RPMI7951 (cell line): Measurements from ENCODE around the gene CIDEC. TPM values are rescaled to one million over a fixed set of nuclear protein-coding genes. Genes with fewer than 3 reads are reported as not detected.
"Not testable (repeated sequence)": the region's sequence is repeated elsewhere in the genome, so short reads cannot be mapped to it uniquely, and the experiment has no call there.

ENCODE experiments used
- DNase-seq: peaks from one replicate; pipeline ENCODE4 v3.0.0-alpha.2; 2012; ENCODE audit warnings: low read depth
- total RNA-seq: library from RNA; depleted of rRNA; stranded (reverse); fragments of >200 nt; shearing (Covaris generic); gene quantifications from 2 replicates; pipeline ENCODE4 v1.2.3, GENCODE V29; 2014

CIDEC gene
- total RNA-seq, 1 experiment from 2014 or later = not detected

GRCh38 chr3:9901967-9902366 is 21.9 kb upstream of the CIDEC start:
- no peak for DNase-seq

- not testable (repeated sequence) for DNase-seq
These were observed 20.9 kb upstream of the CIDEC start for GRCh38 chr3:9900965-9901415.

GRCh38 chr3:9899289-9899791 is 19.3 kb upstream of the CIDEC start:
- no peak for DNase-seq

- DNase-seq = no peak
These were observed 18.6 kb upstream of the CIDEC start for GRCh38 chr3:9898467-9899241.

GRCh38 chr3:9897408-9898372 is 17.6 kb upstream of the CIDEC start:
- peak; percentile 31 for DNase-seq

GRCh38 chr3:9896755-9897407 is 16.8 kb upstream of the CIDEC start:
- not testable (repeated sequence) for DNase-seq

- not testable (repeated sequence) for DNase-seq
These were observed 15.7 kb upstream of the CIDEC start for GRCh38 chr3:9895715-9896114.

GRCh38 chr3:9893739-9894138 is 13.7 kb upstream of the CIDEC start:
- DNase-seq = no peak

GRCh38 chr3:9891072-9891622 is 11.1 kb upstream of the CIDEC start:
- DNase-seq = no peak

- peak; percentile 87 for DNase-seq
These were observed 10.4 kb upstream of the CIDEC start, which contains the start of gene JAGN1 for GRCh38 chr3:9890249-9891071. TSS of gene JAGN1 (plus strand) at chr3:9890610. CDS start at chr3:9890723, 113 bp downstream.

GRCh38 chr3:9889405-9889804 is 9.4 kb upstream of the CIDEC start:
- DNase-seq = no peak

GRCh38 chr3:9888540-9888939 is 8.5 kb upstream of the CIDEC start:
- DNase-seq = no peak

- DNase-seq = no peak
These were observed 7.4 kb upstream of the CIDEC start for GRCh38 chr3:9887480-9887879.

- no peak for DNase-seq
These were observed 6.3 kb upstream of the CIDEC start for GRCh38 chr3:9886328-9886727.

- peak; percentile 92 for DNase-seq
These were observed 4.6 kb upstream of the CIDEC start for GRCh38 chr3:9884555-9885165.

GRCh38 chr3:9883706-9884554 is 3.9 kb upstream of the CIDEC start:
- peak; percentile 78 for DNase-seq

- DNase-seq = no peak
These were observed 1.4 kb upstream of the CIDEC start for GRCh38 chr3:9881441-9881840.

GRCh38 chr3:9878700-9879099 is 1.4 kb downstream of the CIDEC start:
- no peak for DNase-seq

- no peak for DNase-seq
These were observed 3.1 kb downstream of the CIDEC start for GRCh38 chr3:9876991-9877390.
